HG02973 (cell line): ENCODE results near the gene LRP1.

ENCODE experiments used
- ATAC-seq: cut with Tn5 transposase; IDR thresholded peaks from one replicate; pipeline ENCODE4 v1.9.1; 2021; ENCODE audit warnings: moderate library complexity; ENCODE audit not compliant: unreplicated experiment

The LRP1 gene

DNA sequence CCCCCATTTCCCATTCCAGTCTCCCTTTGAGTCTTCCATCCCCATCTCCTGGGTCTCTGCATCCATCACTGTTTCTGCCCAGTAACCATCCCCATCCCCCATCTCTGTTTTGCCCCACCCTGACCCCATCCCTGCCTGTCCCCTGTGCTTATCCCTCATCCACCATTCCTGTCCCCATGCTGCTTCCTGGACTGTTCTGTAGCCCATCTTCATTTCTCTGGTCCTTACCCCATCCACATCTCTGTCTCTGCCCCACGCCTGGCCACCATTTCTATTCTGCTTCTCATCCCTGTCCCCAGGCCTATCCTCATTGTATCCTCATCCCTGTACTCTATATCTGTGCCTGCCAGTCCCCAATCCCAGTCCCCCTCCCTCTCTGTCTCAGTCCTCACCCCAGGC is 92.5 kb downstream of the LRP1 start:
- no peak for ATAC-seq

DNA sequence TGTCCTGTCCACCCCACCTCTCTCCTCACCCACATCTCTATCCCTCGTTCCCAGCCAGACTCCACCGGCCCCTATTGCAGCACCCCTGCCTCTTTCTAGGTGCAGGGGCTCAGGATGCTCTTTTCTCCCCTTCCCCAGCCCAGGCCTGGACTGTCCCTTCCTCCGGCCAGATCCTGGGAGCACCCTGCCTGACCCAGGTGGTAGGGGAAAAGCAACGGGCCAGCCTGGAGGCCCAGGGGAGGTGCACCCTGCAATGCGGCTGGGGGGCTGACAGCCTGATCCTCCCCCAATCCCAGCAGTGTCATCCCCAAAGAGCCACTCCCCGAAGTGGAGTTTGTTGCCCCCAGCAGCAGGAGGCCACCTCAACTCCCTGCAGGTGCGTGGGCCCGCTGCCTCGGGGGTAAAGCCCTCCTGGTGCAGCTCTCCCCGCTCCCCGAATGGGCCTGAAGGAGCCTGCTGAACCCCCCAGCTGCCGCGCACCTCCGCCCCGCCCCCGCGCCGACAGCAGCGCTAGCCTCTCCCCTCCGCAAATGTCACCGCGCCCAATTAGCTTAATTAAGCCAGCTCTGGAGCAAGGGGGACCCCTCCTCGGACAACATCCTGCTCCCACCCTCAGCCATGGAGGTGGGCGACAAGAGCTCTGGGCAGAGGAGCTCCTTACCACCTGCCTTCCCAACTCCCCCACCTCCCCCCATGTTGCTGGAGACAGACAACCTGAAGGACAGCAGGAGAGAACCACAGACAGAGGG is 93.1 kb downstream of the LRP1 start:
- ATAC-seq = no peak

DNA sequence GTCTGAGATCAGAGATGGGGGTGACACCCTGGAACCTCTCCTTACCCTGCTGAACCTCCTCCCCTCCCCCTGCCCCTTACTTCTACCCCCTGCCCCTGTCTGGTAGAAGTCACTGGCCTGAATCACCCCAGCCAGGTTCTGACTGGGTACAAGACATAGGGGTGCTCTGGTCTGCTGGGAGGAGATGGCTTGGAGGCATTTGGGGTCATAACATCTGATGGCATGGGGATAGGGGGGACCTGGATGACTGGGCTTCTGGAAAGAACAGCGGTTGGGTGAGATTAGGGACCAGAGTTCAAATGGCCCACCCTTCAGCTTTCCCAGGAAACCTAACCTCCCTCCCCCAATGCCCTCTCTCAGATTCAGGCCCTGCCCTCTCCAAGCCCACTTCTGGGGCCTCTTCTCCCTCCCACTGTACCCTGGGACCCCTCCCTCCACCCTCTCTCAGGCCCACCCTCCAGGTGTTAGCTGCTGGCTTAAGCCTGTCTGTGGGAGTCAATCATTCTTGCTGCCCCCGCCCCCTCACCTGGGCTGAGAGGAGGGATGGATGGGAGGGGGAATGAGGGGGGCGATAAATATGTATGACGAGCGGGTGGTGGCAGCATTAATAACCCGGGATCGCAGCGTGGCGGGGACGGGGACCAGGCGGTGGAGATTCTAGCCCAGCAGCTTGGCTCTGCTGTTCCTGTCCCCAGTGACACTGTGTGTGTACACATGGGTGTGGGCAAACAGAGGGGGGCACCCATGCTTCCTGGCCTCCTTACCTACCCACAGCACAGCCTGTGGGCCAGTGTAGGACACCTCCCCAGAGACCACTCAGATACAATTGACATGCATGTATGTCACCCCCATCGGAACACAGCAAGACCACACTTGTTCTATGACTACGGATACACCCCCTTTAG is 94.3 kb downstream of the LRP1 start:
- no peak for ATAC-seq

DNA sequence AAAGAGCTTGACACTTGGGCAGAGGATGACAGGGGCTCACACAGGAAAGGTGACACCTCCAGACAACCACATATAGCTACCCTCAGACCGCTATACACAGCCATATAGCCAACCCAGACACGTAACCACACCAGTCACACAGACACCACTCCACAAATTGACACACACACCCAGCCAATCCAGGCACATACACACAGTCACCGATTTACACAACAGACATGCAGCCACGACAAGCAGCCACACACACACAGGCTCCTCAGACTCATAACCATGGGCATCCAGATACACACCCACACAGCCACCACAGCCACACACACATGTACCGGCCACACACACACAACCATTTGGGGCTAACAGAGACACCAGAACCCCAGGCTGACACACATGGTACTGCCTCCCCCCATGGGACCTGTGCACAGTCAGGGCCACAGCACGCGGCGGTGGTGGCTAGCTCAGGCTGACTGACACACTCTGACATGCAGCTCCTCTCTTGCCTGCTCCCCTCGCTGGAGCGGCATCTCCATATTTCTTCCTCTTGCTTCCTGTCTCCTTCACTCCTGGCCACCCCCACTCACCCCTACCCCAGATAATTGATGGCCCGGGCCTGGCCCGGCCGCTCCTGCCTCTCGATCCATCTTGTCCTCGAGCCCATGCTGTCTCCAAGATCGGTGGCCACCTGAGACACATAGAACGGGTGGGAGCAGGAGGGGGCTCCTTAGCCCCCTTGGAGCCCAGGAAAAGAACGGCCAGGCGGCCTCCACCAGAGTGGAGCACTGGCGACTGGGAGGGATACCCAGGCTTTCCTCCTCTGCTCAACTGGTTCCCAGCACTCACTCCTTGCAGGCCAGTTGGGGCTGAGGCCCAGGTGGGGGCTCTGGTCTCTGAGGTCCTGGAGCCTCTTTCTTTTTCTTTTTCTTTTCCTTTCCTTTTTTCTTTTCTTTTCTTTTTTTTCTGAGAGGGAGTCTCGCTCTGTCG is 95.2 kb downstream of the LRP1 start:
- ATAC-seq = no peak

DNA sequence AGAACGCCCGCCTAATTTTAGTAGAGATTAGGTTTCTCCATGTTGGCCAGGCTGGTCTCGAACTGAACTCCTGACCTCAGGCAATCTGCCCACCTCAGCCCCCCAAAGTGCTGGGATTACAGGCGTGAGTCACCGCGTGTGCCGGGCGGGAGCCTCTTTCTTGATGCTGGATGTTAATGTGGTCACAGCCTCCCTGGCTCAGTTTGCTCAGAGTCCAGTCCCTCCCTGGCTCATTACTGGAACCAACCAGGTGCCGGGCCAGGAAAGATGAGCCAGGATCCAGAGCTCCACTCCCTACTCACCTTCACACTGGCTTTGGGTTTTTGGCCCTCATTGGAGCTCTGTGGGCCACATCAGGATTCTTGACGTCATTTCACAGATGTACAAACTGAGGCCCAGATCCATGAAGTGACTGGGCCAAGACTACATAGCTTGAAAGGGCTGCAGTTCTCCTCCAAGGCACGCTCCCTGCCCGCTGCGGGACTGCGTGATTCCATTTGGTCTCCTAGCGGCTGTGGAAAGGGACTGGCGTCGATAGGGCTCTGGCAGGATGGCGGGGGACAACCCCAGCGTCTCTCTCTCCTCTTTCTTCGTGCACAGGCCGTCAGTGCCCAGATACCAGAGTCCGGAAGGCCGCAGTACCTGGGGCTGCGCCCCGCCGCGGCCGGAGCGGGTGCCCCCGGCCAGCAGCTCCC is 96.1 kb downstream of the LRP1 start:
- ATAC-seq = no peak

DNA sequence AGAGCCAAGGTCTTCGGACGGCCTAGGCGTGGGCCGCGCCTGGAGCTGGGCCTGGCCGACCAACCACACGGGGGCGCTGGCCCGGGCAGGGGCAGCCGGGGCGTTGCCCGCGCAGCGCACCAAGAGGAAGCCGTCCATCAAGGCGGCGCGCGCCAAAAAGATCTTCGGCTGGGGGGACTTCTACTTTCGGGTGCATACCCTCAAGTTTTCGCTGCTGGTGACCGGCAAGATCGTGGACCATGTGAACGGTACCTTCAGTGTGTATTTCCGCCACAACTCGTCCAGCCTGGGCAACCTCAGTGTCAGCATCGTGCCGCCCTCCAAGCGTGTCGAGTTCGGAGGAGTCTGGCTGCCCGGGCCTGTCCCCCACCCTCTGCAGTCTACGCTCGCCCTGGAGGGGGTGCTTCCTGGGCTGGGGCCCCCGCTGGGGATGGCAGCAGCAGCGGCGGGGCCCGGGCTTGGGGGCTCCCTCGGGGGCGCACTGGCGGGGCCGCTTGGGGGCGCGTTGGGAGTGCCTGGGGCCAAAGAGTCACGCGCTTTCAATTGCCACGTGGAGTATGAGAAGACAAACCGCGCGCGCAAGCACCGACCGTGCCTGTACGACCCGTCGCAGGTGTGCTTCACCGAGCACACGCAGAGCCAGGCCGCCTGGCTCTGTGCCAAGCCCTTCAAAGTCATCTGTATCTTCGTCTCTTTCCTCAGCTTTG is 96.8 kb downstream of the LRP1 start:
- no peak for ATAC-seq

DNA sequence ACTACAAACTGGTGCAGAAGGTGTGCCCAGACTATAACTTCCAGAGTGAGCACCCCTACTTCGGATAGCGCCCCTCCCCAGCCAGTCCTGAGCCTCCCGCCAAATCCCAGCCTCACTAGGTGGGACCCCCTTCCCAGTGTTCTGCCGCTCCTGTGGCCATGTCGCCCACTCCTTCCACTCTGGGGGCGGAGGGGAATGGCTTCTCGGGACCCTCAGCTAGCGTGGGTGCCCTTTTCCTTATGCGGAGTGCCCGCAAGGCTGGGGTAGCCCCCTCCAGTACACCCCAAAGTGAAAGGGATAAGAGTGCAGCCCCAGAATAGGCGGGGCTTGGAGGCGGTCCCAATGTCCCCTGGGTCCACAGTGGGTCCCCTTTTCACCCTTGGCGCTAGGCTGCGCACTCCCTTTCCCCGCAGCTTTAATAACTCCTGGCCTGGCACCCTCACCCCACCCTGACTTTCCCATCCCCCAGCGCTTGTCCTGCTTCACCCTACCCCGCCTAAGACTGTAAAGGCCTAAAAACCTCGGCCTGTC is 97.5 kb downstream of the LRP1 start:
- no peak for ATAC-seq

DNA sequence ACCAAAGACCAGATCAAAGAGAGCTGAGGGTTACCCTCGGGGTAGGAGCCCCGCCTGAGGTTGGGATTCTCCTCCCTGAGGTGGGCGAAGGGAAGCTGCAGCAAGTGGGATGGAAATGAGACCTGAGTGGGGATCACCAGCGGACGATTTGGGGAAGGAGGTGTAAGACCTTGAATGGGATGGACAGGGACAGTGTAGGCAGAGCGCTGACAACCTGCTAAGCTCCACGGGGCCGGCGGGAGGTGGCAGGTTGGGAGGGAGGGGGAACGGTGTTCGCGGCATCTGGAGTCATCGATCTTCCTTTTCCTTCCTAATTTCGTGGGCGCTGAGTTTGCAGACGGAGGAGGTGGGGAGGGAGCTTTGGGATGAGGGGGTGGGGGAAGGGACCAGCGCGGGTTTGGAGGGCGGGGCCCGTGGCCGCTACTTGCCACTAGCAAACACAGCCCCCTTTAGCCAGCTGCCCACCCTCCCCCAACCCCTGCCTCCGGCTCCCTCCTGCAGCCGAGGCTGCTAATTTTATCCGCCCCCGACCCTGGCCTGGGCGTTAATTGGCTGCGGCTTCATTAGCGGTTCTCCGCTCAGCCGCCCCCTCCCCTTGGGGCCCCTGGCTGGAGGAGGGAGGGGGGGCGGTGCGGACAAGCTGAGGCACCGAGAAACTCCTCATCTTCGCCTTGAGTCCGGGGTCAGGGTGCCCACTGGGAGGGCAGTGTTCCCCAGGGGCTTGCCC is 98.5 kb downstream of the LRP1 start:
- ATAC-seq = no peak

DNA sequence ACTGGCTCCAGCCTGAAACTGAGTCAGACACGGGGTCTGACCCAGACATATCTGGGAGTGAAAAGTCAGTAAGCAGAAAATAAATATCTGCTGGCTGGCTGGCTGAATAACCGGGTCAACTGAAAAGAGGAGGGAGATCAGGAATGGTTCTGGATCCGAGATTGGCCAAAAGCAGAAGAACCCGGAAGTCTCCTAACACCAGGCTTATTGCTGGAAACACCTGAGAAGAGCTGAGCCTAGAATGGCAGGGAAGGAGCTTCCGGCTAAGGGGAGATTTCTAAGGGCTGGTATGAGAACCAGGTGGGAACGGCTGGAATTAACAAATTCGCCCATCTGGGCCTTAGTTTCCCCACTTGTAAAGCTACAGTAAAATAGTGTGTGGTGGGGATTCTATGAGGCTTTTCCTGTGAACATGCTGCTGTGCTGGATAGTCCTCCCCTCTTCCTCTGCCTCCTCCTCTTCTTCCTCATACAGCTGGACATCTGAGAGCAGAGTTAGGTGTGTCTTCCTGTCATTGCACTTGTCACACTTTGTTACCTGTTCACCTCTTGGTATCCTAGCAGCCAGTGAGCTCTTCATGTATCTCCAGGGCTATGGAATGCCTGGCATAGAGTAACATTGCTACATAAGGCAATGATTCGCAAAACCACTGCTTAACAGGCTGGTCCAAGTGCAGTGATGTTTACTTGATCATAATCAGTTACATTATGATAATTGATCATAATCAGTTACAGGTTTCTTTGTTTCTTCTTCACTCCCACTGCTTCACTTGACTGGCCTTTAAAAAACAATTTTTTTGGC is 99.2 kb downstream of the LRP1 start:
- ATAC-seq = no peak

DNA sequence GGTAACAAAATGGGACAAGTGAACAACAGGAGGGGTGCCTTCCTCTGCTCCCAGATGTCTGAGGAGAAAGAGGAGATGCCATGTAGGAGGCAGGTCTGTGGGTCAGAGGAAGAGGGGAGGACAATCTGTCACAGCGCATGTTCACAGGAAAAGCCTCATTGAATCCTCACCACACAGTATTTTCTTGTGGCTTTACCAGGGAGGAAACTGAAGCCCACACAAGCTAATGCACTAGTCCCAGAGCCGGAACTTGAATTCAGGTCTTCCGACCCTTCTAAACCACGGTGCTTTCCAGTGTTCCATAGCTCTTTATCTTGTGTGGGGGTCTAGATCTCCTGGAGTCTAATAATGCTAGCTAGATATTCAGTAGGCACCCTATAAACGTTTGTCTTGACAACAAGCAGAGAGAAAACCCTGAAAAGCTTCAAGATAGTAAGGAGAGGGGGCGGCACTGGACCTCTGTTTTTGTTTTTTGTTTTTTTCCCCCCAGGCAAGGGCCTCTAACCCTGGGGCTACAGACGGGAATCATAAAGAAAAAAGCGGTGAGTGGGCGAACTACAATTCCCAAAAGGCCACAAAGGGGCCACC is 100.9 kb downstream of the LRP1 start:
- no peak for ATAC-seq

DNA sequence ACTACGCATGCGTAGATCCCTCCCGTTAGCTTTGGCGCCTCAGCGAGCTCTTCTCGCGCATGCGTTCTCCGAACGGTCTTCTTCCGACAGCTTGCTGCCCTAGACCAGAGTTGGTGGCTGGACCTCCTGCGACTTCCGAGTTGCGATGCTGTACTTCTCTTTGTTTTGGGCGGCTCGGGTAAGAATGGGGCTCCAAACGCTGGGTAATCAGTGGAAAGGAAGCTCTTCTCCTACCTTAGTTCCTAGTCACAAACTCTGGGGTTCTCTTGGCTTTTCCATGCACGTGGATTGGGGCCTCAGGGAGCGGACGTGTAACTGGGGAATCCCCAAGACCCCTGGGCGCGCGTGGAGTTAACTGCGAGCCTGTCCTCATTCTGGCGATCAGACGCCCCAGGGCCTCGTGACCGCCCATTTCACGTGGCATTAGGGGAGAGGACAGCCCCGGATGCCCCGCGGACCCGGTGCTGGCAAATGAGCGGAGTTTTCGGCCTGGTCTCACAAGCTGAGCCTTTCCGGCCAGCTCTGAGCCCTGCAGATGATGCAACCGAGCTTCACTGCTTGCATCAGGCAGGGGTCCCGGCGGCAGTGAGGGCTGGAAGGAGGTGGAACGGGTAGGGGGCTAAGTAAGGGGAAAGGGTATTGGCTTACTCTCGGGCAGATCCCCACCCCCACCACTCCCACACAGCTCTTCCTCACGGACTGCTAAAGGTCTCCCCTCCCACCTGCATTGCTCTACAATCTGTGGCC is 101.5 kb downstream of the LRP1 start, which contains the start of gene SHMT2:
TSS of gene SHMT2 (plus strand) at position 78 of the 747 bp plus-strand sequence. CDS start at position 146, 68 bp downstream.
- peak; percentile 56 for ATAC-seq

DNA sequence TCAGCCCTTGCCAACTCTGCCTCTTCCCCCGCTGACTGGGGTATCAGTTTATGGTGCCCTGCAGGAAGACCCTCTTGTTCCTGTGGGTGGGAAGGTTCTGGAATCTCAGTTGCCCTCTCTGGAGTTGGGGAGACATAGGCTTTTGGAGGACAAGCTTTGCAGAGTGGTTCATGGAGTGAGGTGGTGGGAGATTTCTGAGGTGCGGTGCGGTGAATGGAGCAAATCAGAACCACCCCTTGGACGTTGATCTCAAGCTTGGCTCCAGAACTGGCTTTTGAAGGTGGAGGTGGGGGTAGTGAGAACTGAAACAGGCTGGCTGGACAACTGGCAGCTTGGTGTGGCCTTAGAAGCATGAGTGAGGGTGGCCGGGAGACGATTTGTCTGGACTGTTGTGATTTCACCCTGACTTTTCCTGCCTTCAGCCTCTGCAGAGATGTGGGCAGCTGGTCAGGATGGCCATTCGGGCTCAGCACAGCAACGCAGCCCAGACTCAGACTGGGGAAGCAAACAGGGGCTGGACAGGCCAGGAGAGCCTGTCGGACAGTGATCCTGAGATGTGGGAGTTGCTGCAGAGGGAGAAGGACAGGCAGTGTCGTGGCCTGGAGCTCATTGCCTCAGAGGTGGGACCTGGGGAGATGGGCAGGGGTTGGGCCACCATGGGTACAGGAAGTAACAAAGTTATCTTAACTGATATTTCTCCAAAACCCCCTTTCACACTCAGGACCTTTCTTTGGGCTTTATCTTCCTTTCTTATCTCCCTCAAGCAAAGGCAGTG is 102.3 kb downstream of the LRP1 start:
- no peak for ATAC-seq

DNA sequence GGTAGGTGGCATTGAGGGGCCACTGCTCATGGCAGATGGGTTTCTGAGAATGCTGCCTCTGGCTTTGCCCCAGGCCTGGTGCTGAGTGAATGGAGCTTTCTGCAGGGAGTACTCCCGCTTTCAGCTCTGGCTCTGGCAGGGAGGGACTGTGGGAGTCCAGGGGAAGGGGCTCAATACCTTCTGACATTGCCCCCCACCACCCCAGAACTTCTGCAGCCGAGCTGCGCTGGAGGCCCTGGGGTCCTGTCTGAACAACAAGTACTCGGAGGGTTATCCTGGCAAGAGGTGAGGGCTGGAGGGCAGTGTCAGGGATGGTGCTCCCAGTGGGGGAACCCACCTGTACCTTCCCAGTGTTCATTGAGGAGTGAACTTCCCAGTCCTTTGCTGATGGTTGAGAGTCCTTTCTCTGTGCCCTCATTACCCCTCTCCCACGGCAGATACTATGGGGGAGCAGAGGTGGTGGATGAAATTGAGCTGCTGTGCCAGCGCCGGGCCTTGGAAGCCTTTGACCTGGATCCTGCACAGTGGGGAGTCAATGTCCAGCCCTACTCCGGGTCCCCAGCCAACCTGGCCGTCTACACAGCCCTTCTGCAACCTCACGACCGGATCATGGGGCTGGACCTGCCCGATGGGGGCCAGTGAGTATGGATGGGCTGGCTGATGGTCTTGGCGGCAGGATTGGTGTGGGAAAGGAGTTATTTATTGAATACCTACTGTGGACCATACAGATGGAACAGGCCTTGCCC is 103.2 kb downstream of the LRP1 start:
- no peak for ATAC-seq

DNA sequence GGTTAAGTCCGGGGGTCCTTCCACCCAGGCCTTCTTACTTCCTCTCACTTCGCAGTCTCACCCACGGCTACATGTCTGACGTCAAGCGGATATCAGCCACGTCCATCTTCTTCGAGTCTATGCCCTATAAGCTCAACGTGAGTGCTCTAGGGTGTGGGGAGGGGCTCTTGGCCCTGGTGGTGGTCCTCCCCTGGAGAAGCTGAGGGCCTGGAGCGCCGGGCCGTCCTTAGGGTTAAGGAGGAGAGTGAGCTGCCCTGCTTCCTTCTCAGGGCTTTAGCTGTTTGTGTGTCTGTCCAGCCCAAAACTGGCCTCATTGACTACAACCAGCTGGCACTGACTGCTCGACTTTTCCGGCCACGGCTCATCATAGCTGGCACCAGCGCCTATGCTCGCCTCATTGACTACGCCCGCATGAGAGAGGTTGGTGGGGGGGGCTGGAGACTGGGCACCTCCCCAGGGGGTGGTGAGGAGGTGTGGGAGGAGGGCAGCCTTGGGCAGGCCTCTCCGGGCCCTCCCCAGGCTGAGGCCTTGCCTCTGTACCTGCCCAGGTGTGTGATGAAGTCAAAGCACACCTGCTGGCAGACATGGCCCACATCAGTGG is 104.0 kb downstream of the LRP1 start:
- ATAC-seq = no peak
